Jurkat, Clone E6-1 (cell line): ENCODE results near the gene CREB5.

Experiments used
- DNase-seq: peaks from one replicate; pipeline ENCODE4 v3.0.0-alpha.2; 2011; ENCODE audit warnings: low read depth, low spot score
- H3K4me3 ChIP-seq: 2 replicates; pipeline ENCODE4 v1.5.1; 2011; ENCODE audit warnings: mild to moderate bottlenecking, low read length, control low read depth, moderate library complexity

Gene CREB5

DNA sequence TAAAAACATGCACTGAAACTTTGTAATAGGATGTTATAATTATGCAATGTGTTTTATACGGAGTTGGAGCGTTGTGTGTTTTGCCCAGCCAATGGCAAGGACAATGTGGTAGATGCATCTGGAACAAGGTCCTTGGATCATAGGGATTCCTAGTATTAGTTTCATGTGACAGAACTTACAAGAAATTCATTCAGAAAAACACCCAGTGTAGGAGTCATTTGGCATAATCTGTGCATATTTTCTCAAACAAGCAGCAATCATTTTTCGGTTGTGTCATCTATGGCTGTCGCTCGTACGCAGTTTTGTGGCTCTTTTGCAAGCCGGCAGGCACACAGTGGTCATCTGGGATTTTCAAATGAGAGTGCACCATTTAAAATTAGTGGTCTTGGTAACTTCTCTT lies 19.8 kb downstream of the CREB5 start:
- no peak overlapping the region for H3K4me3 ChIP-seq

DNA sequence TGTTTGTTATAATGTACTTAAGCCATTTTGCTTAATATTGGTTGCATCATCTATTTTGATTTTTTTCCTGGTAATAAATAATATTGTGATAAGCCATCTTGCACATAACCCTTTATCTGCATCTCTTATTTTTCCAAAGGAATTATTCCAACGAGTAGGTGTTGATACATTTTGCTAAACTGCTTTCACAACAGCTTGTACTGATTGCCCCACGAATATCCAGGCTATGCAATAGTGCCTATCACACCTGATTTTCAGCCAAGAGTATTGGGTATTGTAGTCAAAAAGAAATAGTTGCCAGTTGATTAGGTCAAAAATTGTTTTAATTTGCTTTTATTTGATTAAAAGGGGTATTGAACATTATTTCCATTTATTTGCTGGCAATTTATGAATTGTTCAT lies 20.7 kb downstream of the CREB5 start:
- no peak for DNase-seq

More for the DNA sequence above, 19.8 kb downstream of the CREB5 start:
- no peak for DNase-seq

DNA sequence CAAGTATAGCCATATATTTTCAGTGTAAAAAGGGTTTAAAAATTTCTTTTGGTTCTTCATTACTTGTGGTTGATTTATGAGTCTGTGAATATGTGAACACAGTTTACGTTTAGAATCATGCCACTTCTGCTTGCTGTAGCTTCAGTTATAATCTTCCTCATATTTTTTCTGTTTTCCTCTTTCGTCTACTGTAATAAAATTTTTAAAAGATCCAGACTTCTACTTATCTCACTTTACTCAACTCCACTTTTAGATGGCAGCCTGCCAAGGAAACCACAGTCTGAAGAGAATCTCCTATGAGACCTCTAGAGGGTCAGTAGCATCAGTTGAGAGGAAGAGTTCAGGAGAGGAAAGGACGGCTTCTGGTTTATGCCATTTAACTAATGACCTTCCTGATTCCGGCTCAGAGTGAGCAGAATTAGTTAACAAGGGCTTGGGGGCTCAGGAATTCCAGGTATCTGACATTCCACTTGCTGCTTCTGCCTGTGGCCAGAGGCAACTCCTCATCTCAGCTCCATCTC lies 21.4 kb downstream of the CREB5 start:
- no peak overlapping the region for H3K4me3 ChIP-seq
- DNase-seq, result no peak

More for the DNA sequence above, 20.7 kb downstream of the CREB5 start:
- H3K4me3 ChIP-seq, result no peak overlapping the region

DNA sequence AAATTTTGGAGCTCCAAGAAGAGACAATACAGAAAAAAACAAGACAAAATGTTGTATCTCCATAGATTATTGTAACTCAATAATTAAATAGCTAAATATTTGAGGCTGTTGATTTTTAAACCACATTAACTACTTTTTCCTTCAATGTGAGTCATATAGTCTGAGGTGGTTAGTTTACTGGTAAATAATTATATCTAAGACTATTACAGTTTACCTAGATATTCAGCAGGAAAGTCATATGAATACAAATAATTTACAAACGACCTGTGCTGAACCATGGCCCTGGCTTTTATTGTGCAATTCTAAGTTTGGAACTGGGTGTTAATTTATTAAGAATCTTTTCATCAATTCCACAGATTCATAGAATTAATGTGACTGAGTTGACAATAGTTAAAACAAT lies 22.2 kb downstream of the CREB5 start:
- no peak overlapping the region for H3K4me3 ChIP-seq
- DNase-seq, result no peak

DNA sequence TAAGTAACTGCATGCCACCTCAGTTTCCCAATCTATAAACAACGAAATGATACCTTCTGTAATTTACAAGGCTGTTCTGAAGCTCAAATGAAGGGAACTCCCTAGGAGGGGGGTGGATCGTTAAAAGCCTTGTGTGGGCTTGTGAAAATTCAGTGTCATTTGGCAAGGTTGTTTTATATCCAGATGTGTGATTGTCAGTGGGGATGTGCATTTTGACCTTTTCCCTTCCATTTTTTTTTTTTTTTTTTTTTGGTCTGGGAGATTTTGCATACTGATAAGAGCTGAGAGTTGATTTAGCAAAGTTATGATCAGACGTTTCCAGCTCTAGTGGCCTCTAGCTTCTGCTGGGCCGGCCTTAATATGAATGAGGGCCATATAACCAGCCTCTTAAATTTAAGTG lies 22.8 kb downstream of the CREB5 start:
- no peak overlapping the region for H3K4me3 ChIP-seq
- DNase-seq, result no peak

DNA sequence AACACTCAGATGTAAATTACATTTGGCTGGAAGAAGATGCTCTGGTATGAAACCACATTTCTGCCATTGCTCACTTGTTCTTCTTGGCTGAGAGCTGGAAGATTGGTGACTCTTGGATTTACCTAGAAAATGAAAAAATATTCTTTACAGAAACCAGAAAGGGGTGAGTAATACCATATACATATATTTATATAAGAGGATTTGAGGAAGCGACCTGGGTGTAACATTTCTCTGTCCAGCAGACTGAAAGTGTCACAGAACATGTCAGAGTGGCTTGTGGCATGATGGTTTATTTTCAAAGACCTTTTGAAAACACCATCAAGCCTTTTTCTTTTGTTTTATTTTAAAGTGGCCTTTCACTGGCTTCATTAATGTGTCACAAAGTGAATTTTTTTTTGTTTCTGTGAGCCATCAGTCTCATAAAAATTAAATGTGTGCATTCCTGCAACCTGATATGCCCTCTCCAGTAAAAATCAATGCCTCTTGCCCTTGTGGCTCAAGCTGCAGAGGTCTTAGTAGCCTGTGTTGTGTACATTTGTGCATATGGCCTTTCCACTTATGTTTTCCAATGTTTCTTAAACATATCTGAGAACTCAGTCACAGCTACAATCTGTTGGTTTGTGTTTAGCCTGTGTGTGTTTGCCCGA lies 23.5 kb downstream of the CREB5 start:
- no peak overlapping the region for H3K4me3 ChIP-seq
- no peak for DNase-seq

DNA sequence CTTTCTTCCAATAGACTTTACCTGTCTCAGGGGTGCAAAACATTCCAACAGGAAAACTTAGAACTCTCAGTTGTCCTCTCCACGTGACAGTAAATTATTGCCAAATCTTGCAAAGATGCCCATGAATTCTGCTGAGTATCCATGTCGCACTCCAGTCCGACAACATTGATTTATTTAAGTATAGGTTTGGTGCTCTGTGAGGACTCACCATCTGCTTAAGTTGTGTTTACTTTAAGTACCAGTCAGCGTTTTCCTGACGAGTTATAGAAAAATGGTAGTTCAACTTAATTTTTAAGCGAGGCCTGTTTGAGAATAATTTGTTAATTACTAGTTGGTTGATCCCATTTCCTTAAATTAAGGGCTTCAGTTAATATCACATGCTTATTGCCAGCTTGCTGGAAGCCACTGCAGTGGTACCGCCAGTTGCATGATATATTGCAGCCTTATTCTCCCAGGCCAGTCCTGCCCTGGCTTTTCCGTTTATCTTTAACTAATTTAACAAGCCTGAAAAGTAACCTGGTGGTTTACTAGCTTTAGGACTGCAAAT lies 27.8 kb downstream of the CREB5 start:
- no peak for DNase-seq
- no peak overlapping the region for H3K4me3 ChIP-seq

DNA sequence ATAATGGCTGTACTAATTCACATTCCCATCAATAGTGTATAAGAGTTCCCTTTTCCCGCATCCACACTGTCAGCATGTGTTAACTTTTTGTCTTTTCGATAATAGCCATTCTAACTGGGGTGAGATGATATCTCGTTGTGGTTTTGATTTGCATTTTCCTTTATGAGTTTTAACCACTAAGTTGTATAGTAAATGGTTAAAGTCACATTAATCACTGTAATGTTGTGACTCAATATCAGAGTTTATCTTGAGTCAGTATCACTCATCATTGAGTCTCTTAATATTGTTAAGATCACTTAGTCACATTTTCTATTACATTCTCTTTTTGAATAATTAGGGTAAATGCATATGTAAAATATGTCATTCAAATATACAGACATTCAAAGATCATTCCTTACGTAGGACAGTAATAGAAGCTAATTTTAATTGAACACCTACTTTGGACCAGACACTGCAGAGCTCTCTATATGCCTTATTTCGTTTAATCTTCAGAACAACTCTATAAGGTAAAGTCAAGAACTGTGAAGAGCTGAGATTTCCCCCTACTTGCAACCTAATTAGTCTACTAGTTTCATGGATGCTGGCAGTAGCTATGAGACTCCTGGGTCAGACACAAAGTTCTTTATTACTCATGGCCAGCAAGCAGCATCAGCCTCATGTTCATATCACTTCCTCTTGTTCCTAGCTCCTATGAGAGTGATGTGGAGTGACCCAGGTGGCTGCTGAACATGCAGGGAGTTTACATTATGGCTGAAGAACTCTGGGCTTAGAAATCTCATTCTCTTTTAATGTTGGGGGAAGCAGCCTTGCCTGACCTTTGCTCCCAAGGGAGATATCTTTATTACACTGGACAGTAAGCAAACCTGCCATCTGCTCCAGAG lies 30.5 kb downstream of the CREB5 start:
- no peak for DNase-seq
- no peak overlapping the region for H3K4me3 ChIP-seq

DNA sequence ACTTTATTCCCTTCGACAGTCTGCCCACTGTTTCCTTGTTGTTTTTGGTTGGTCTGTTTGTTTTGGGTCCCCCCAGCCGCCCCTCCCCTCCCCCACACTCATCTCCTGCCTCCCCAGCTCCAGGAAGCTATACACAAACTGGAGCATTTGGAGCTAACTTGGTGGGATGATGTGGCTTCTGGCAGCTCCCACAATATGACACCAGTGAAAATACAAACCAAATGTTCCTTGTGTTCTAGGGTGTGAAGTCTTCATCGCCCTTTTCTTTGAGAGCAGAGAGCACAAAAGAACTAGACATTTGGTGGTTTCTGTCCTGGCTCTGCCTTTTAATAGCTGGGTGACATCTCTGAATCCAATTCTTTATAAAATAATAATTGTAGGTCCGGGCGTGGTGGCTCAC lies 33.8 kb downstream of the CREB5 start:
- DNase-seq, result no peak

DNA sequence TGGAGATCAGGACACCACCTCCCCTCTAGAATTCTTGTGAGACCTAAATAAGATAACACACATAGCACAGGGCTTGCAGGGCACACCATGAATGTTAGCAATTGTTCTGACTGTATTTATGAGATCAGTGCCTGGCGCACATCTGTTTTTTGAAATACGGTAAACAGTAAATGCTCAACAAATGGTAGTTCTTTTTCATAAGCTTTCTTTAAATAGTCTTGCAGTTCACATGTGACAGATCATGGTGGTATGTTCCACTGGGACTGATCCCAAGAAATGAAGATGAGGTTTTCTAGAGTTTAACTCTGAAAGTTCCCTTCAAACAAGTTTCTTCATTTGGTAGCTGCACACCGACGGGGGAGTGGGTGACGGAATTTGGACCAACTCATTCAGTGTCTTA lies 34.8 kb downstream of the CREB5 start:
- H3K4me3 ChIP-seq, result no peak overlapping the region
- DNase-seq, result no peak

More for the DNA sequence above, 33.8 kb downstream of the CREB5 start:
- H3K4me3 ChIP-seq, result no peak overlapping the region

DNA sequence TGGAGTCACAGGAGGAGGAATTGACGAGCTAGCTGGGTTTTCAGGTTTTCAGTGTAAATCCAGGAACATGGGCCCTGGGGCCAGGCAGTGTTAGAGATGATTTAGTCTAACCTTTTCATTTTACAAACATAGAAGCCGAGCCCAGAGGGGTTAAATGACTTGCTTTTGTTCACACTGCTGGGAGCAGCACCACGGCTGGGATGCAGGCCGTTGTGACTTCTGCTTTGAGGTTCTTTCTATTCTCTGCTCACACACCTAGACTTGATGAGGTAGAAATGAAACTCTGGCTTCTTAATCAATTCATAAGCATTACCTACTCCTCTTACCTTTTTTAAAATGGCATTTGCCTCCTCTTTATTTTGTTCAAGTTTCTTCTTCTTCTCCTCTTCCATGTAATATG lies 36.4 kb downstream of the CREB5 start:
- H3K4me3 ChIP-seq, result no peak overlapping the region
- no peak for DNase-seq

DNA sequence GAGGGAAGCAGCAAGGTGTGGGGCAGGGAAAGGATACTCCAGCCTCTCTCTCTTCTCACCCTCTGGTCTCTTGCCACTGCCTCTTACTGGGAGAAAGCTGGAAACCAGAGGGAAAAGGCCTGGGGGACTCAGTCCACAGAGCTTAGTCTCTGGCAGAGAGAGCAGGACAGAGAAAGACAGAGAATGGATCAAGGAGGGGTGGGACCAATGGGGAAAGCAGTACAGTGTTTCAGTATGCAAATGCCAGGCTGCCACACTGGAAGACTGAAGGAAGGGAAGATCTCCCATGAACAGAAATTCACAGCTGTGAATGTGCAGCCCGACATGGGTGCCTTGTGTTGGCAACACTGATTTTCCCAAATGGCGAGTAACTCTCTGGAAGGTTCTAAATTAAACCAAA lies 40.4 kb downstream of the CREB5 start:
- no peak for DNase-seq

DNA sequence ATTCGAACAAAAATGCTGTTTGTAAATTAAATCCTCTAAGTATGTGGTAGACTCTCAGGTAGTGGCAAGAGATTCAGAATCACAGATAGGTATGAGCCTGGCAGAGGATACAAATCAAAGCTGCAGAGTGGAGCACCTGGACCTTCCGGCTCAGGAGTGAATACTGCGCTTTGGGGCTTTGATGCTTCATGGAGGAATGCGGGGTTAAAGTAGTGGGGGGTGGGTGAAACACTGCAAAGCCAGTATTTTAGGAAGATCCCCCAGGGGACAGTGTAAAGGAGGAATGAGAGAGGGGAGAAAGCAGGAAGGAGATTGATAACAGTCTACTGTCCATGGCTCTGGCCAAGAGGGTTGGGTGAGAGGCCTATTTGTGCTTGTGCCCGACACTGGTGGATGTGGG lies 43.2 kb downstream of the CREB5 start:
- H3K4me3 ChIP-seq, result no peak overlapping the region
- DNase-seq, result no peak

More for the DNA sequence above, 40.4 kb downstream of the CREB5 start:
- no peak overlapping the region for H3K4me3 ChIP-seq

DNA sequence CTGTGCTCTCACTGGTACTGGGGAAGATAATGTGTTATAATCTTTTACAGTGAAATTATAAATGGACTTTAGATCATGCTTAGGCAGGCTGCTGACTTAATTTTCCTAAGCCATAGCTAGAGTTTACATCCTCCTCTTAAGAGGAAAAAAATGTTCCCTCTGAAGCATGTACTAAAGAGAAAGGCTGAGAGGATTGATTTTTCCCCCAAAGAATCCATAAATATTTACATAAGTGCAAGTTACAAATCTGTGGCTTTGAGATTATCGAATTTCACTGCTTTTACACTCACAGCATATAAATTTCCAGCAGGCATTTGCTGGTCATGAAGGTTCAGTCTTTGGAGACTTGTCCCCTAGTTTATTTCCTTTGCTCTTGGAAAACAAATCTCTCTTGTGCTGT lies 43.7 kb downstream of the CREB5 start:
- no peak overlapping the region for H3K4me3 ChIP-seq
- DNase-seq, result no peak

DNA sequence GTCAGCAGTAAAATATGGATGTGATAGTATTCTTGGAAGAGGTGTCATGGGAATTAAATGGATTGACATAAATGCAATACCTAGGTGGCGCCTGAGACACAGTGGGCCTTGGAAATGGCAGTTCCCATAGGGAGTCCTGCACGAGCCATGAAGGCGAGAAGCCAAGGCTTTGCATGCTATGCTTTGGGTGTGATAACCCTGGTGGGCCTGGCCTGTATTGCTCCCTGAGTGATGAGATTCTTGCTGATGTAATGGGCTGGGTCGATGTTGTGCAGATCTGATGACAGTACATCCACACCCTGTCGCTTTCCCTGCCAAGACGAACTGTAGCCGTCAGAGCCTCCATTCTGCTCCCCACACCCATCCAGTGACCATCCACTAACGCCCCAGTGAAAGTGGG lies 46.4 kb downstream of the CREB5 start:
- no peak overlapping the region for H3K4me3 ChIP-seq
- DNase-seq, result no peak

DNA sequence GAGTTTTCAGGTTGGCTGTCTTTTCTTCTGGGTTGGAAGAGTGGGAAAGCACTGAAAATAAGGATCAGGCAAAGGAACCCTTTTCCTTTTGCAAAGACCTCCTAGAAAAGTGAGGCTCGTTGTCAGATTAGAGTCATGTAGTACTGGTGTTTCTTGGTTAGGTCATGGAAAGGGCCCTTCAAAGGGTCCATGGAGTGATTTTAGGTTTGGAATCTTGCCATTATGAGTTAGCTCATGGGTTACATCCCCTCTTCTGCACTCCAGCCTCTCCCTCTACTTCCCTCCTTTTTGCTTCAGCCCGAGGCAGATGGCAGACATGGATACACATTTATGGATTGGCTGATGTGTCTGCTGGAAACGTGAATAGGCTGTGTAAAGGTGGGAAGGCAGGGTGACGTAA lies 47.0 kb downstream of the CREB5 start:
- no peak overlapping the region for H3K4me3 ChIP-seq
- DNase-seq, result no peak

DNA sequence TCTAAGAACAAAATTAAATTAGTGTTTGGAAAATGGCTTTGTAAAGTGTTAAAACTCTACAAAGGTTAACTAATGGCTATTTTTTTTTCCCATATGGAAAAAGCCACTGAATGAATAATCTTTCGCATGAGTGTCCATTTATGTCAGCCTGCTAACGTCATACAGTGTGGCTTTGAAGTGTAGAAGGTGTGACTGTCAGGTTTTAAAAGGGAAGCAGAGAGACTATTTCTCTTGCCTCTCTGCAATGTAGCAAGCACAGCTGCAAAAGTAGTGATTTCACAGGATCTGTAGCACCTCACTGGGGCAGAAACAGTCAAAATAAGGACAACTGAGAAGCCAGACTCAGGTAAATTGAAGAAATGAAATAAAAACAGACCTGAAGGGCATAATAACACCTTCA lies 53.4 kb downstream of the CREB5 start:
- no peak overlapping the region for H3K4me3 ChIP-seq
- no peak for DNase-seq

DNA sequence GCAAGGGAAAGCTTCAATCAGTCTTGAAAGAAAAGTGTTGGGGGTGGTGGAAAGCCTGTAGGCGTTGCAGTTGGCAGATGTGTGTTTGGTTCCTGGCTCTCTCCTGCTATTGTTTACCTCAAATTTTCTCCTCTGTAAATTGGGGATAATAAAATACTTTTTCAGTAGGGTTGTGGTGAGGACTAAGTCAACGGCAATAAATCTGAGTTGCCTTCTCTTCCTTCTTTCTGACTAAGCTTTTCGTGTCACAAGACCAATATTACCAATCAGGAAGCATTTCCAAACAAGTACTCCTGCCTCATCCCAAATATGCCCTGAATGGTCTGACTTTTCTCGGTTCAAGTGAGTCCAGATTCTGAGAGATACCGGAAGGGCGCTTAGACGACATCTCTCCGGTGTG lies 54.0 kb downstream of the CREB5 start:
- no peak overlapping the region for H3K4me3 ChIP-seq
- DNase-seq, result no peak

DNA sequence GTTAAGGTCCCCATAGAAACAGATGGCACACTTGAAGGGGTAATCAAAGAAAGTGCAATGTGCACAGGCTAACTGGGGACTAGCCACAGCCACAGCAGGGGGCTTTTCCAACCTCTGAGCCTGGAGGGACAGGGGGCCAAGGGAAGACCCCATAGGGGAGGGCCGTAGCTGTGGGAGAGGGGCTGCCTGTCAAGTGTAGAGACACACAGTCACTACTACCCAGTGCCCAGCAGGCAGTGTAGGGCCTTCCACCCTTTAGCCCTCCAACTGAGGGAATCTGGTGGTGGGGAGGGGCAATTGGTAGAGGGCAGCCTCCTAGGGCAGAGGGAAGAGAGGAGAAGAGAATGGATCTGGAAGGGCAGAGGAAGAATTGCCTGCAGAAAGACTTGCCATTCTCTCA lies 54.6 kb downstream of the CREB5 start:
- H3K4me3 ChIP-seq, result no peak overlapping the region
- no peak for DNase-seq

DNA sequence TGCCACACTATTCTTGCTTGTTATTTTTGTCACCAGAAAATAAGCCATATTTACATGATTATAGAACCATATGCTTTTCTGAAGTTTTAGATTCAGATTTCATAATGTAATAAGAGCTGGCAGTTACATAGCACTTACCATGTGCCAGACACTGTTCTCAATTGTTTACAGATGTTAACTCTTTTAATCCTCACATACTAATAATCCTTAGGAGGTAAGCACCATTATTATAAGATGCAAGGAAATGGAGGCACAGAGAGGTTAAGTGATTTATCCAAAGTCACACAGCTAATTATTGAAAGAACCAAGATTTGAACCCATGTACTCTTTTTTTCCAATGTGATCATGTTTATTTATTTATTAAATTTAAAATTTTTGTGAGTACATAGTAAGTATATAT lies 57.2 kb downstream of the CREB5 start:
- no peak for DNase-seq
- H3K4me3 ChIP-seq, result no peak overlapping the region
